ENCODE measurements around the gene ERVFRD-1.

- no peak for TF ChIP-seq POLR2AphosphoS5 (IDR thresholded peaks at IDR 0.05)
- no peak for TF ChIP-seq POLR2A (IDR thresholded peaks at IDR 0.05)
- TF ChIP-seq, protein P1, sequence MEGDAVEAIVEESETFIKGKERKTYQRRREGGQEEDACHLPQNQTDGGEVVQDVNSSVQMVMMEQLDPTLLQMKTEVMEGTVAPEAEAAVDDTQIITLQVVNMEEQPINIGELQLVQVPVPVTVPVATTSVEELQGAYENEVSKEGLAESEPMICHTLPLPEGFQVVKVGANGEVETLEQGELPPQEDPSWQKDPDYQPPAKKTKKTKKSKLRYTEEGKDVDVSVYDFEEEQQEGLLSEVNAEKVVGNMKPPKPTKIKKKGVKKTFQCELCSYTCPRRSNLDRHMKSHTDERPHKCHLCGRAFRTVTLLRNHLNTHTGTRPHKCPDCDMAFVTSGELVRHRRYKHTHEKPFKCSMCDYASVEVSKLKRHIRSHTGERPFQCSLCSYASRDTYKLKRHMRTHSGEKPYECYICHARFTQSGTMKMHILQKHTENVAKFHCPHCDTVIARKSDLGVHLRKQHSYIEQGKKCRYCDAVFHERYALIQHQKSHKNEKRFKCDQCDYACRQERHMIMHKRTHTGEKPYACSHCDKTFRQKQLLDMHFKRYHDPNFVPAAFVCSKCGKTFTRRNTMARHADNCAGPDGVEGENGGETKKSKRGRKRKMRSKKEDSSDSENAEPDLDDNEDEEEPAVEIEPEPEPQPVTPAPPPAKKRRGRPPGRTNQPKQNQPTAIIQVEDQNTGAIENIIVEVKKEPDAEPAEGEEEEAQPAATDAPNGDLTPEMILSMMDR (IDR thresholded peaks at IDR 0.05), result no peak
These were observed 14.0 kb downstream of the ERVFRD-1 start for GRCh38 chr6:11097476-11097875.
